ENCODE data around the gene AMY1A.
"Not testable (repeated sequence)": the region's sequence is repeated elsewhere in the genome, so short reads cannot be mapped to it uniquely, and the experiment has no call there.

- not testable (repeated sequence) for TF ChIP-seq CTCF (IDR thresholded peaks at IDR 0.05; ENCODE audit: insufficient read depth, low read depth, low read length); EZH2 (IDR thresholded peaks at IDR 0.05; ENCODE audit: insufficient read depth, low read length)
Measured at GRCh38 chr1:103627436-103627835, 28.1 kb upstream of the AMY1A start.
